Neural progenitor cell (in vitro differentiated cells): ENCODE data around the gene NPRL2.

Experiments
- CTCF ChIP-seq: fragments of 200-600 bp; sonication (generic); IDR thresholded peaks from 2 replicates; pipeline ENCODE4 v1.5.1; 2017; ENCODE audit warnings: antibody characterized with exemption, mild to moderate bottlenecking
- EZH2phosphoT487 ChIP-seq: fragments of 200-600 bp; sonication (generic); IDR thresholded peaks from 2 replicates; pipeline ENCODE4 v1.6.1; 2017; ENCODE audit warnings: antibody characterized with exemption

GRCh38 chr3:50342813-50343633, 7.6 kb downstream of the NPRL2 start:
- TF ChIP-seq EZH2phosphoT487 (no peak), CTCF (peak; percentile 26)
